Stimulated activated CD4-positive, alpha-beta T cell treated with anti-CD3 and anti-CD28 coated beads, Interleukin-4, amount 100 ng/mL, for 48 hours (primary cell): Measurements from ENCODE around the gene SNX5.

Experiments used
- DNase-seq, 2 donors: peaks; one replicate each; pipeline ENCODE4 v3.0.0-alpha.2; 2020; ENCODE audit warnings: low read depth in 2 of 2

The SNX5 gene

DNA sequence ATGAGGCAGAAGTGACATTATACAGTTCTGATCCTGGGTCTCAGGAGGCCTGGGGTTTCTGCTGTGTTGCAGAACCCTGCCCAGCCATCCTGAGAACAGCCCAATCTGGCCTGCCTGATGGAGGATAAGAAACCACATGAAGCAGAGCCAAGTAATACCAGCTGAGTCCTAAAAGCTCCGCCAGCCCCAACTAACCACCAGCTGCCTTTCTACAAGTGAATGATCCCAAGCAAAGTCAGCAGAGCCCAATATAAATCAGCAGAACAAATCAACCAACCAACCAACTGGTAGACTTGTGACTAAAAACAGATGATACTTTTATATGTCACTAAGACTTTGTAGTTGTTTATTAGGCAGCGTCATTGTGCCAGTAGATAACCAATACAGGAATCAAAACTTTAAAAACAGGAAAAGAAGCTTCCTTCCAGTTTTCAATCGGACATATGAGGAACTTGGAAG, 52.1 kb downstream of the SNX5 start:
- DNase-seq = no peak

DNA sequence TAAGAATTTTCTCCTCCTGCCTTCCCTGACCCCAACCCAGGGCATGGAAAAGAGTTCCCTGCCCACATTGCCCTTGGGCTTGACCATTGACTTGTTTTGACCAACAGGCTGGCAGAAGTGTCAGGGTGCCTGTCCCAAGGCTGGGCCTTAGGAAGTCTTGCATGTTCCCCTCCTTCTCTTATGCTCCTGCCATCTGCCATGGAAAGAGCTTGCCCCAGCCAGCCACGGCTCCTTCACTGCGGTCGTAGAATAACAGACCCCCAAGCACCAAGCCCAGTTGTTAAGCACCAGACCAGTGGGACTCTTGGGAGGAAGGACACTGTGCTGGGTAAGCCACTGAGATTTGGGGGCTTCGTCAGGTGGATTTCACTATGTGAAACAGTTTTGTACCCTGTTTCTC, 53.6 kb downstream of the SNX5 start:
- DNase-seq = no peak

DNA sequence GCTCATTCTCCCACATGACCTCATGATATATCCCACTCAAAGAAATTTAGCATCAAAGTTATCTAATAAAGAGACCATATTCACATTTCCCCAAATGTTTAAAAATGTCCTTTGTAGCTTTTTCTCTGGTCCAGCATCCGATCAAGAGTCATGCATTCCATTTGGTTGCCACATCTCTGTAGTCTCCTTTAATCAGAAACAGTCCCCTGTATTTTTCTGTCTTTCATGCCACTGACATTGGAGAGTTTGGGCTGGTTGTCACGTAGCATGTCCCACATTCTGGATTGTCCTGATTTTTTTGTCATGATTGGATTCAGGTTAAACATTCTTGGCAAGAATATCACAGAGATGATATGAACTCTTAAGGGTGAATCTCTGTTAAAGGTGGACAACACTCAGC, 55.7 kb downstream of the SNX5 start:
- DNase-seq = no peak

DNA sequence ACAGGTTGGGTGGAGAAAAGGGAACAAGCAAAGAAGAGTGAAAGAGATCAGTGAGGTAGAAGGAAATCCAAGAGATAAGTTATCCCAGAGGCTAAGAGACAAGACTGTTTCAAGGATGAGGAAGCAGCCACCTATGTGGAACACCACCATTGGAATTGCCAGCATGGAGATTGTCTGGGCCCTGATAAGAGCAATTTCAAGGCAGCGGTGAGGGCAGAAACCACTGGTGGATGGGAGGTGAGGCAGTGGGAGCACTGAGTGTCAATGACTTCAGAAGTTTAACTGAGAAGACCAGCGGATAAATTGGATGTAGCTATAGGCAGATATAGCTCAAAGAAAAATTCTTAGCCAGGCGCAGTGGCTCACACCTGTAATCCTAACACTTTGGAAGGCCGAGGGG, 56.7 kb downstream of the SNX5 start:
- DNase-seq = no peak

DNA sequence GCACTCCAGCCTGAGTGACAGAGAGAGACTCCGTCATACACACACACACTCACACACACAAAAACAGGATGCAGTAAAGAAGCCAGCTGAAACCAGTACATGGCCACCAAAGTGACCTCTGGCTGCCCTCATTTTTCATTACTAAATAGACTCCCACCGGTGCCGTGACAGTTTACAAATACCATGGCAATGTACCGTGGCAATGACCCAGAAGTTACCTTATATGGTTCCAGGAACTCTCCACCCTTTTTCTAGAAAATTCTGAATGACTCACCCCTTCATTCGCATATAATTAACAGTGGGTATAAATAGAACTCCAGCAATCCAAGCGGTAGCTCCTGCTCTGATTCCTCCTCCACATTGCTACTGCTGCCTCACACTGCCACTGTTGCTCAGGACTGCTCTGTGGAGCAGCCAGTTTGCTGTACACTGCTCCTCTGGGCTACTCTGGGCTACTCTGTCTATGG, 57.7 kb downstream of the SNX5 start:
- DNase-seq = no peak

DNA sequence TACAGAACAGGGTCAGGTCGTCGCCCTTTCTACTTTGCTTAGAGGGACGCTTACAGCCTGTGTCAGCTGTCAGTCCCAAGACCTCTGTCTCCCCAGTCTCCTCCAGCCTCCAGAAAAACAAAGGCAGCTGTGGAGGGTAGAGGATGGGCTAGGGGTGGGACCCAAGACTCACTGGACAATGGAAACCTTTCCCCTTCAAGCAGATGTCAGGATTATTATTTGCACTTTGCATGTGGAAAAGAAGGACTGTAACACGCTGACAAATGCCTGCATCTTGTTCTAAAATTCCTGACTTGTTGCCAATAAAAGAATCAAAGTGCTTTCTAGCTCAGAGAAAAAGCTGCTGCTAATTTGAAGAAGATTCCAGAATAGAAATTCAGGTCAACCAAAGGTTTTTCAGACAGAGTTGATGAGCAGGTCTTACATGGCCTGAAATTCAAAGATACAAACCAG, 58.7 kb downstream of the SNX5 start:
- DNase-seq = no peak

DNA sequence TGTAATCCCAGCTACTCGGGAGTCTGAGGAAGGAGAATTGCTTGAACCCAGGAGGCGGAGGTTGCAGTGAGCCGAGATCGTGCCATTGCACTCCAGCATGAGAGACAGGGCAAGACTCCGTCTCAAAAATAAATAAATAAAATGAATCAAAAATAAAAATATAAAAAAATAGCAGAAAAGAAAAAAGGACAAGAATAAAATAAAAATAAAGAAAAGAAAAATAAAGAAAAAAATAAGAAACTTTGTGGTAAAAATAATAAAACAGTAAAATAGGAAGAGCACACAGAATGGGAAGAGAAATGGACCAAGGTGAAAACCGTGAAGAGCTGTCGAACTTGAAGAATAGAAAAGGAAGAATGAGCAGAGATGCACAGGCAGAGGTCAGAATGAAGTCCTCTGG, 63.0 kb downstream of the SNX5 start:
- DNase-seq = no peak

DNA sequence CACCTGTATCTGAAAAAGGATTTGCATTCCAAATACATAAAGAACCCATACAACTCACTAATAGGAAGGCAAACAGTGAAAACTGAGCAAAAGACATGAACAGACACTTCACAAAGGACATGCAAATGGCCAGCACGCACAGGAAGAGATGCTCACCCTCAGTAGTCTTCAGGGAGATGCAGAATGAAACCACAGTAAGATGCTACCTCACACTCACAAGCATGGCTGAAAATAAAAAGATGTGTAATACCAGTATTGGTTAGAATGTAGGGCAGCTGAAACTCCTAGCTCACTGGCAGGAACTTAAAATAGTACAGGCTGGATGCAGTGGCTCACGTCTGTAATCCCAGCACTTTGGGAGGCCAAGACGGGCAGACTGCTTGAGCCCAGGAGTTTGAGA, 64.6 kb downstream of the SNX5 start:
- peak in 1 of 2 donors; percentile 7 for DNase-seq

DNA sequence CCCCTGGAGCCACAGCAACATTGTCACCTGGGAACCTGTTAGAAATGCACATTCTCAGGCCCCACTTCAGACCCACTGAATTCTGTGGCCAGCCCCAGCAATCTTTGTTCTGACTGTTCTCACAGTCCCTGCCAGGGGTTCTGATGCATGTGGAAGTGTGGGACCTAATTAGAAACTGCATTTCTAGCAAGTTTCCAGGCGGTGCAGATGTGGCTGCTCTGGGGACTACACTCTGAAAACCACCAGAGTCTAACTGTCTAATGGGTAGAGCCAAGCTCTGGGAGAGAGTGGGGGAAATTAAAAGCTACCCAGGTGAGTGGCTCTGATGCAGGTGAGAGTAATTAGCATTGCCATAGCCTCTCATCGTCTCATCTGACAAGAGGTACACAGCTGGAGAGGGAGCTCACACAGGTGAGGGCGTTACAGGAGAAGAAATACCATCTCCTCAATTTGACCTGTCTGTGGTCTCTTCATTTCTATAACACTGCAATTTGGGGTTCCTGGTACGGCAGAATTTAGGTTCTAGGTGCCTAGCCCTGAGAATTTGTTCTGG, 66.0 kb downstream of the SNX5 start:
- DNase-seq = no peak

DNA sequence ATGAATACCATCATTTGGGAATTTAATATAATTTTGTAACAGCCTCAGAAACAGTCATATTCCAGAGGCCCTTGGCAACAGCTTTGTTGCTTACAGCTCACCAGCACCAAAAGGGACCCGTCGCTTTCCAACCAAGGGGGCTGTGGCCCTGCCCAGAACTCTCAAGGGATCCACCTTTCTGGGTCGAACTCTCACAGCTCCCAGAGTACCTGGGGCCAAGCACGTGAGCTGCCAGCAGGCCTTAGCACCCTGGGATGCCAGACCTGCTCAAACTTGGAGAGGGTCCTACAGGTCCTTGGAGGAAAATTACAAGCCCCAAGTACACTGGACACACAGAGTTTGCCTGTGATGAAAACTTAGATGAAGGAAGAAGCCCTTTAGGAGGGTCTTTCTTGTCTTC, 66.6 kb downstream of the SNX5 start:
- DNase-seq = no peak

DNA sequence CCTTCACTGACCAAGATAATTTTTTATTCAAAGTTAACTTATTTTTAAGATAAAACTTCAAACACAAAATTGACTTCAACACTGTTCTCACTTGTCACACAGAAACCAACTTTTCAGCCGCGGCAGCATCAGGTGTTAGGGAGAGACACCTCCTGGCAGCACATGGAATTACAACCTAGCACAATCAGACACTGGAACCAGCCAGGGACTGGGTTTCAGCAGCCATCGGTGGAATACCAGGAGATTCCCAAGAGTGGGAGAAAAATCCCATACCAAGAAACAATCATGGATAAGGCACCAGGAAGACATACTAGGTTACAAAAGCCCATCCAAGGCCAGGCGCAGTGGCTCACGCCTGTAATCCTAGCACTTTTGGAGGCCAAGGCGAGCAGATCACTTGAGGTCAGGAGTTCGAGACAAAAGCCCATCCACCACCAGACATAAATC, 70.0 kb downstream of the SNX5 start:
- DNase-seq = peak; percentile 53 to 56

DNA sequence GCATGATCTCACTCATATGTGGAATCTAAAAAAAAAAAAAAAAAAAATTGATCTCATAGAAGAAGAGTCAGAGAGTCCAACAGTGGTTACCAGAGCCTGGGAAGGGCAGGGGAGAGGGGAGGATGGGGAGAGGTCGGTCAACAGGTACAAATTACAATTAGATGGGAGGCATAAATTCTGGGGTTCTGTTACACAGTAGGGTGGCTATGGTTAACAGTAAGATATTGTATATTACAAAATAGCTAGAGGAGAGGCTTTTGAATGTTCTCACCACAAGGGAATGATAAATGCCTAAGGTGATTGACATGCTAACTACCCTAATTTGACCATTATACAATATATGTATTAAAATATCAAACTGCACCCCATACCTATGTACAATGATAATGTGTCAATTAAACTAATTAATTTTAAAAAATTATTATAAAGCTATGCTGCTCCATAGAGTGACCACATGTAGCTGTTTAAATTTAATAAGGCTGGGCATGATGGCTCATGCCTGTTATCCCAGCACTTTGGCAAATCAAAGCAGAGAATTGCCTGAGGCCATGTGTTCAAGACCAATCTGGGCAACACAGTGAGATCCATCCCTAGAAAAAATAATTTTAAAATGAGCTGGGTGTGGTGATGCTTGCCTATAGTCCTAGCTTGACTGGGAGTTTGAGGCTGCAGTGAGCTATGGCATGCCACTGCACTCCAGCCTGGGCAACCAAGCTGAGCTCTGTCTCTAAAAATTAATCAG, 70.9 kb downstream of the SNX5 start:
- DNase-seq = no peak

DNA sequence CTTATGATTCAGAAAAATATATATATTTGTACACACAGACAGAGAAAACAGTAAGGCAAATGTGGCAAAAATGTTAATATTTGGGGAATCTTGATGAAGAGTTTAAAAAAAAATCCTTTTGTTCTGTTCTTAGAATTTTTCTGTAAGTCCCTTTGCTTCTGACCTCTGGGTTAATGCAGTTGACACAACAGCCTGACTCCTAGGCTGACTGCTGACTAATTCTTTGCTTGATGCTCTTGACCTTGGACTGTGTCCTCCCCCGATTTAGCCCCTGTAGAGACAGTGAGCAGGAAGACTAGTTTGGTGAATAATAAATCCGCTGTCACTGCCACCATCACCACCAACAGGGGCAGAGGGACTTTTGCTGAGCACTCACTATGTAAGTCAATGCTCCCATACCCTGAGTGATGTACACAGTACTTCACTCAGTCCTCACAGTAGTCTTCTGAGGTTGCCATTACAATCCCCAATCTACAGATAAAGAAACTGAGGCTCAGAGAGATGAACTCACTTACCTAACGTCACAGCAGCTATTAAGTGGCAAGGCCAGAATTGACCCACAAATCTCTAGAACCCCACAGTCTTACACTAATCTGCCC, 71.7 kb downstream of the SNX5 start:
- DNase-seq = no peak

DNA sequence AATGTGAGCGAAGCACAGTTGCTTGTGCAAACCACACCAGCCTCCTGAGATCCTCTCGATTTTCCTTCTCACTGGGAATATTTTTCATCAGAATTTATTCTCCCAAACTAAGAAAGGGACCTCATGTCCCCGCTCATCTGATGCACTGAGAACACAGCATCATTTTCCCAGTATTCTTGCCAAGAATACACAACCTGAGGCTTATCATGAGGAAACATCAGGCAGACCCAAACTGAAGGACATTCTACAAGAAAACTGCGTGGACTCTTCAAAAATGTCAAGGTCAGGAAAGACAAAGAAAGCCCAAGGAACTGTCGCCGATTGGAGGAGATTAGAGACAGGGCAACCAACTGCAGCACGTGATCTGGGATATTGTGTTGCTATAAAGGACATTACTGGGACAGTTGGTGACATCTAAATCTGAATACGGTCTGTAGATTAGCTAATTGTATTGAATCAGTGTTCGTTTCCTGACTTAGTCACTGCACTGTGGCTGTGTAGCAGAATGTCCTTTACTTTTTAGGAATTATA, 72.3 kb downstream of the SNX5 start:
- no peak for DNase-seq

DNA sequence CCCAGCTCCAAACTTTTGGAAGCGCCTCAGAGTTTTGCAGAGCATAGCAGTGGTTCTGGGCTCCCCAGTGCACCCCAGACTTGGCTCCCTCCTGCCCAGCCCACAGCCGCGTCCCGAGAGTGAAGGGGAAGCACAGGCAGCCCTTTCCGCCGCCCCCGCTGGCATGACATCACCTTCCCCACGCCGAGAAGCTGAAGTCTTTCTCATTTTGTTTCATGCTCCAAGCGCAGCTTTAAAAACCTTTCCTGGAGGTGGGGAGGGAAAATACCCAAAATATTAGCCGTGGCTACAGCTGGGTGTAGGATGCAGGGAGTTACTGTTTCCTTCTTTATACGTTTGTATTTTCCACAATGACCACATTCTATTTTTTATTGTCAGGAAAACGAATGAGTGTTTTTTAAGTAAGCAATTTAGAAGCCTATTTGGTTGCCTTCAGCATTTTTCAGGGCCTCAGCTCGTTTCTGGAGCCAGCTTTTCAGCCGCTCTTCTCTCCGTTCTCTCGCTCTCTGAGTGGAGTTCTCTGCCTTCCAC, 72.9 kb downstream of the SNX5 start:
- peak; percentile 63 to 64 for DNase-seq

DNA sequence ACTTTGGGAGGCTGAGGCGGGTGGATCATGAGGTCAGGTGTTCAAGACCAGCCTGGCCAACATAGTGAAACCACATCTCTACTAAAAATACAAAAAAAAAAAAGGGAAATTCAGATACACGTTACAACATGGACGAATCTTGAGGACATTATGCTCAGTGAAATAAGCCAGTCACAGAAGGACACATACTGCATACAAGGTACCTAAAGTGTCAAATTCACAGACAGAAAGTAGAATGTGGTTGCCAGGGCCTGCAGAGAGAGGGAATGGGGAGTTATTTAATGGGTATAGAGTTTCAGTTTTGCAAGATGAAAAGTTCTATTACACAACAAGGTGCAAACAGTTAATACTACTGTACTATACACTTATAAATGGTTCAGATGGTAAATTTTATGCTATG, 75.1 kb downstream of the SNX5 start:
- DNase-seq = no peak

DNA sequence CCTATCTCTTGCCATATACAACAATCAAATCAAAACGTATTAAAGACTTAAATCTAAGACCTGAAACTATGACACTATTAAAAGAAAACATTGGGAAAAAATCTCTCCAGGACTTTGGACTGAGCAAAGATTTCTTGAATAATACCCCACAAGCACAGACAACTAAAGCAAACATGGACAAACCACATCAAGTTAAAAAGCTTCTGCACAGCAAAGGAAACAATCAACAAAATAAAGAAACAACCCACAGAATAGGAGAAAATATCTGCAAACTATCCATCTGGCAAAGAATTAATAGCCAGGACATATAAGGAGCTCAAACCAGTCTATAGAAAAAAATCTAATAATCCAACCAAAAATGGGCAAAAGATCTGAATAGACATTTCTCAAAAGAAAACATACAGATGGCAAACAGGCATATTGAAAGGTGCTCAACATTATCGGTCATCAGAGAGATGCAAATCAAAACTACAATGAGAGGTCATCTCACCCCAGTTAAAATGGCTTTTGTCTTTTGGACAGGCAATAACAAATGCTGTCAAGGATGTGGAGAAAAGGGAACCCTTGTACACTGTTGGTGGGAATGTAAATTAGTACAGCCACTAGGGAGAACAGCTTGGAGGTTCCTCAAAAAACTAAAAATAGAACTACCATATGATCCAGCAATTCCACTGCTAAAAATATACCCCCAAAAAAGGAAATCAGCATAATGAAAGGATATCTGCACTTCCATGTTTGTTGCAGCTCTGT, 76.2 kb downstream of the SNX5 start:
- DNase-seq = no peak
